SK-N-MC (cell line): ENCODE measurements around the gene TCEAL9.

Experiments
- EZH2 ChIP-seq: fragments of 200-600 bp; sonication (generic); IDR thresholded peaks from one replicate; pipeline ENCODE4 v1.6.1; 2017; ENCODE audit warnings: antibody characterized with exemption
- POLR2AphosphoS5 ChIP-seq: IDR thresholded peaks from 2 replicates; pipeline ENCODE4 v1.6.1; 2012; ENCODE audit warnings: mild to moderate bottlenecking, low read depth, low read length, borderline replicate concordance

DNA sequence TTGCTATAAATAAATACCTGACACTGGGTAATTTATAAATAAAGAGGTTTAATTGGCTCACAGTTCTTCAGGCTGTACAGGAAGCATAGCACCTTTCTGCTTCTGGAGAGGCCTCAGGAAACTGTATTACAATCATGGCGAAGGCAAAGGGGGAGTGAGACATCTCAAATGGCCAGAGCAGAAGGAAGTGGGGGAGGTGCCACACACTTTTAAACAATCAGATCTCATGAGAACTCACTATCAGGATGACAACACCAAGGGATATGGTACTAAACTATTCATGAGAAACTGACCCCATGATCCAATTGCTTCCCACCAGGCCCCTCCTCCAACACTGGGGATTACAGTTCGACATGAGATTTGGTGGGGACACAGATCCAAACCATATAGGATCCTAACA lies 11.7 kb upstream of the TCEAL9 start:
- TF ChIP-seq EZH2 = no peak
- no peak for TF ChIP-seq POLR2AphosphoS5
